Endothelial cell of umbilical vein (primary cell): ENCODE results near the gene CCR5. TPM values are rescaled to one million over a fixed set of nuclear protein-coding genes. Genes with fewer than 3 reads are reported as not detected.
"Not testable (repeated sequence)": the region's sequence is repeated elsewhere in the genome, so short reads cannot be mapped to it uniquely, and the experiment has no call there.

Experiments used
- BruUV-seq: library from RNA; stranded (reverse); fragments of 400-500 nt; replicated peaks from 2 replicates; lab custom pipeline; 2021; lab: Mats Ljungman, UMichigan
- CTCF ChIA-PET: fragments of 300-600, 350-600 bp; sonication (Branson Sonifier 250); formaldehyde crosslinking; loops from one replicate; lab custom pipeline; 2021; ENCODE audit warnings: antibody characterized with exemption, inconsistent platforms; lab: Charles Lee
- POLR2A ChIA-PET: fragments of 300-600, 350-600 bp; sonication (Branson Sonifier 250); formaldehyde crosslinking; loops from one replicate; lab custom pipeline; 2021; ENCODE audit warnings: antibody characterized with exemption, inconsistent platforms; lab: Charles Lee
- DNase-seq: peaks from one replicate; pipeline ENCODE4 v3.0.0-alpha.2; 2011; ENCODE audit warnings: low read depth, low spot score
- FAIRE-seq: peaks from 2 replicates; lab custom pipeline; 2011; peaks lifted over from hg19 to GRCh38; lab: Jason Lieb, UNC
- H2AFZ ChIP-seq: 2 replicates; pipeline ENCODE4 v1.6.0; 2012; ENCODE audit warnings: low read depth, low read length, control low read depth, inconsistent platforms
- H3K27ac ChIP-seq: 2 replicates; pipeline ENCODE4 v1.5.1; 2011; ENCODE audit warnings: low read depth, mild to moderate bottlenecking, control low read depth, low read length, moderate library complexity; ENCODE audit not compliant: insufficient read depth
- H3K27me3 ChIP-seq, 2 experiments: 2 replicates each; pipeline versions ENCODE4 v1.6.0 to v1.6.1; 2011; ENCODE audit warnings: low read length in 2 of 2, mixed read lengths in 1 of 2; ENCODE audit not compliant: control insufficient read depth in 2 of 2, insufficient read depth in 2 of 2
- H3K36me3 ChIP-seq, 2 experiments: 2 replicates in 1 of 2; 3 replicates in 1 of 2; pipeline ENCODE4 v1.5.1; 2011; ENCODE audit warnings: low read length in 2 of 2, mild to moderate bottlenecking in 1 of 2, moderate library complexity in 1 of 2; ENCODE audit not compliant: control insufficient read depth in 2 of 2, insufficient read depth in 2 of 2; ENCODE audit errors: extremely low read depth in 1 of 2
- H3K4me1 ChIP-seq: 3 replicates; pipeline ENCODE4 v1.5.1; 2011; ENCODE audit warnings: mild to moderate bottlenecking, low read length; ENCODE audit not compliant: control insufficient read depth, insufficient read depth; ENCODE audit errors: extremely low read depth
- H3K4me2 ChIP-seq: 2 replicates; pipeline ENCODE4 v1.6.1; 2011; ENCODE audit warnings: low read length, control low read depth, mixed read lengths; ENCODE audit not compliant: insufficient read depth
- H3K4me3 ChIP-seq, 3 experiments: fragments of 200-600 bp in 1 of 3; sonication (generic), shearing (Covaris generic) in 1 of 3; replicated peaks in 1 of 3; 2 replicates each; pipeline ENCODE4 v1.5.1; 2011 to 2016; ENCODE audit warnings: control low read depth in 3 of 3, low read length in 3 of 3, mild to moderate bottlenecking in 2 of 3, inconsistent platforms in 1 of 3, low read depth in 1 of 3, moderate library complexity in 1 of 3; ENCODE audit not compliant: insufficient read depth in 1 of 3
- H3K79me2 ChIP-seq: 2 replicates; pipeline ENCODE4 v1.6.0; 2012; ENCODE audit warnings: low read length, inconsistent platforms; ENCODE audit not compliant: control insufficient read depth, insufficient read depth
- H3K9ac ChIP-seq: replicated peaks from 2 replicates; pipeline ENCODE3; 2011; ENCODE audit warnings: low read length, control low read depth; ENCODE audit not compliant: insufficient read depth; ENCODE audit errors: extremely low read depth
- H3K9me1 ChIP-seq: replicated peaks from 3 replicates; pipeline ENCODE4 v1.6.0; 2011; ENCODE audit warnings: mild to moderate bottlenecking, low read length; ENCODE audit not compliant: control insufficient read depth, insufficient read depth; ENCODE audit errors: extremely low read depth
- H3K9me3 ChIP-seq: replicated peaks from 2 replicates; pipeline ENCODE4 v1.5.1; 2012; ENCODE audit warnings: low read length, inconsistent platforms; ENCODE audit not compliant: control insufficient read depth, insufficient read depth
- H4K20me1 ChIP-seq: replicated peaks from 2 replicates; pipeline ENCODE3; 2011; ENCODE audit warnings: mild to moderate bottlenecking, low read length; ENCODE audit not compliant: control insufficient read depth, insufficient read depth; ENCODE audit errors: extremely low read depth
- CTCF ChIP-seq, 2 donors: IDR thresholded peaks; 1 replicate in 1 of 2; 2 replicates in 1 of 2; pipeline ENCODE4 v1.5.1; 2011; ENCODE audit warnings: low read length in 2 of 2, mild to moderate bottlenecking in 2 of 2, moderate library complexity in 2 of 2, control low read depth in 1 of 2, inconsistent platforms in 1 of 2, low read depth in 1 of 2; ENCODE audit not compliant: insufficient read depth in 1 of 2; ENCODE audit errors: extremely low read depth in 1 of 2
- EZH2 ChIP-seq: IDR thresholded peaks from 2 replicates; pipeline ENCODE4 v1.6.1; 2012; ENCODE audit warnings: borderline replicate concordance, low read depth, mild to moderate bottlenecking, moderate library complexity, low read length, inconsistent platforms; ENCODE audit not compliant: severe bottlenecking
- FOS ChIP-seq: IDR thresholded peaks from 2 replicates; pipeline ENCODE4 v1.6.1; 2011; ENCODE audit warnings: mild to moderate bottlenecking, low read length, moderate library complexity, borderline replicate concordance; ENCODE audit not compliant: insufficient read depth
- GATA2 ChIP-seq: IDR thresholded peaks from 2 replicates; pipeline ENCODE4 v1.7.0; 2011; ENCODE audit warnings: low read depth, mild to moderate bottlenecking, moderate library complexity, mixed read lengths, low read length; ENCODE audit not compliant: insufficient read length, insufficient read depth
- JUN ChIP-seq: IDR thresholded peaks from 2 replicates; pipeline ENCODE4 v1.6.1; 2011; ENCODE audit warnings: borderline replicate concordance, low read depth; ENCODE audit not compliant: insufficient read length, insufficient read depth
- MAX ChIP-seq: IDR thresholded peaks from 2 replicates; pipeline ENCODE4 v1.6.1; 2011; ENCODE audit not compliant: insufficient read depth, insufficient read length
- MYC ChIP-seq: IDR thresholded peaks from one replicate; pipeline ENCODE4 v1.6.1; 2011; ENCODE audit warnings: mild to moderate bottlenecking, low read depth, low read length
- POLR2A ChIP-seq: IDR thresholded peaks from 2 replicates; pipeline ENCODE4 v1.6.1; 2012; ENCODE audit warnings: low read depth, mild to moderate bottlenecking, control low read depth, low read length
- POLR2AphosphoS5 ChIP-seq: IDR thresholded peaks from 2 replicates; pipeline ENCODE4 v1.6.1; 2012; ENCODE audit warnings: low read depth, mild to moderate bottlenecking, control low read depth, low read length, moderate library complexity; ENCODE audit not compliant: insufficient read depth
- dilution Hi-C: fragments of 300-500 bp; cut with MboI; formaldehyde crosslinking; loops from one replicate; pipeline ENCODE4 v1.15.0; 2019; ENCODE audit warnings: low sequenced_read_pairs; ENCODE audit not compliant: extremely low pct_ligation_motif_present
- intact Hi-C: fragments of 100-400 bp; cut with micrococcal nuclease; formaldehyde crosslinking; loops from one replicate; pipeline ENCODE4 v1.10.0; 2022
- polyA plus RNA-seq, 4 experiments: library from polyadenylated mRNA; depleted of rRNA in 3 of 4; stranded (reverse) in 3 of 4; unstranded in 1 of 4; fragments of >200 nt; gene quantifications; 2 replicates each; pipeline versions ENCODE4 v1.2.1 to v1.2.3, GENCODE V29; 2011 to 2012; ENCODE audit warnings: missing spikeins in 1 of 4
- total RNA-seq: library from RNA; stranded (reverse); gene quantifications from 2 replicates; pipeline ENCODE4 v1.2.3, GENCODE V29; 2021

The CCR5 gene
- total and polyA plus RNA-seq, 2 donors (not counting 3 experiments of a cell fraction or from before 2014, with no cell fraction given): not detected

GRCh38 chr3:46401579-46401978 is 30.8 kb downstream of the CCR5 start:
- POLR2A ChIA-PET: no interaction called here
- no peak overlapping the region for H3K27ac ChIP-seq
- H3K36me3 ChIP-seq: no peaks in the 10 kb centered on the region
- no peaks in the 10 kb centered on the region for H3K9me1 ChIP-seq
- H3K9ac ChIP-seq: no peak overlapping the region
- intact Hi-C loops (no loop called here), dilution Hi-C loops (no loop called here)
- no peaks in the 10 kb centered on the region for H3K79me2 ChIP-seq
- CTCF ChIA-PET: no interaction called here
- no peaks in the 10 kb centered on the region for H3K9me3 ChIP-seq
- no TSS peak for BruUV-seq
- no peaks in the 10 kb centered on the region for H4K20me1 ChIP-seq
- peaks cover 29% of the 10 kb centered on the region for H3K4me1 ChIP-seq
- no peak for FAIRE-seq
- no peak overlapping the region for H3K4me2 ChIP-seq
- DNase-seq: no peak
- no peaks in the 10 kb centered on the region for H3K27me3 ChIP-seq
- H2AFZ ChIP-seq: no peak overlapping the region
- H3K4me3 ChIP-seq: no peak overlapping the region
- TF ChIP-seq POLR2AphosphoS5 (no peak), POLR2A (no peak), MAX (no peak), GATA2 (no peak), EZH2 (no peak), FOS (no peak), CTCF (IDR thresholded peaks at IDR 0.05; ENCODE audit: extremely low read depth in 1 of 2, insufficient read depth in 1 of 2, low read depth in 1 of 2, low read length in 2 of 2) (no peak), JUN (no peak), MYC (no peak)

- H3K79me2 ChIP-seq, BruUV-seq: not testable (repeated sequence)
- CTCF ChIA-PET: interaction anchor here (1.1 to 6.8 kb wide), 2 partner anchors 9 to 25 kb away, joined by 3 to 50 read pairs; no protein-coding TSS in a partner anchor
Measured at GRCh38 chr3:46402902-46403301, 32.2 kb downstream of the CCR5 start.

More at GRCh38 chr3:46402902-46403301, 32.2 kb downstream of the CCR5 start:
- dilution Hi-C loops, H3K27ac ChIP-seq, H3K27me3 ChIP-seq, H3K4me3 ChIP-seq, H3K36me3 ChIP-seq, H3K9me1 ChIP-seq, H3K9me3 ChIP-seq, H3K9ac ChIP-seq, H3K4me2 ChIP-seq, H2AFZ ChIP-seq, intact Hi-C loops, H4K20me1 ChIP-seq, FAIRE-seq, POLR2A ChIA-PET, DNase-seq: not testable (repeated sequence)
- peaks cover 42% of the 10 kb centered on the region for H3K4me1 ChIP-seq
